ENCODE results near the gene B2M. TPM values are rescaled to one million over a fixed set of nuclear protein-coding genes. Genes with fewer than 3 reads are reported as not detected.

The B2M gene
- 175 TPM for total RNA-seq

GRCh38 chr15:44711096-44711742, at the start of gene B2M, which contains the start of gene PATL2:
Gene B2M, plus strand, starts transcription at chr15:44711517. Its CDS starts 30 bp downstream, at chr15:44711547.
Gene PATL2, minus strand, starts transcription at chr15:44711323. Its CDS starts 34,833 bp downstream, at chr15:44676490.

GRCh38 chr15:44663410-44664308, 47.7 kb upstream of the B2M start, which contains the start of gene SPG11:
Gene SPG11, minus strand, starts transcription at chr15:44663662. Its CDS starts 15 bp downstream, at chr15:44663647.

GRCh38 chr15:44736181-44736765, 25.0 kb downstream of the B2M start, which contains the start of gene TRIM69:
Gene TRIM69, plus strand, starts transcription at chr15:44736528. Its CDS starts 177 bp downstream, at chr15:44736705.

Small RNA genes within 50 kb of the gene (small RNA-seq; reads per million reads assigned to genes)
- not detected for gene RF00019 (ENCODE audit: low replicate concordance)

Other genes with a start within 250 kb of the B2M start
- 75.1 TPM for gene EIF3J, start 174.4 kb upstream of the B2M start, total RNA-seq
- gene SPG11, start 47.9 kb upstream of the B2M start, total RNA-seq: 156 TPM
- gene PATL2, start 194 bp upstream of the B2M start, total RNA-seq: 3.4 TPM
- 32.6 TPM for gene TRIM69, start 25.0 kb downstream of the B2M start, total RNA-seq
- not detected for gene TERB2, start 245.2 kb downstream of the B2M start, total RNA-seq